IMR-90 (cell line): Measurements from ENCODE around the gene CDKN1A. TPM values are rescaled to one million over a fixed set of nuclear protein-coding genes. Genes with fewer than 3 reads are reported as not detected.

Experiments used
- ATAC-seq: fragments of 200-7000 bp; cut with Tn5 transposase; 2 replicates; pipeline ENCODE4 v1.9.1; 2020; ENCODE audit warnings: low read depth, mild to moderate bottlenecking, moderate library complexity
- BruUV-seq: library from RNA; stranded (reverse); fragments of 400-500 nt; replicated peaks from 2 replicates; lab custom pipeline; 2021; lab: Mats Ljungman, UMichigan
- CTCF ChIA-PET: fragments of 300-600 bp; formaldehyde crosslinking; extraction: SDS; loops from one replicate; lab custom pipeline; 2021; ENCODE audit warnings: antibody characterized with exemption; lab: Yijun Ruan, JAX
- POLR2A ChIA-PET: fragments of 300-600 bp; sonication (Branson Sonifier 250); formaldehyde crosslinking; loops from one replicate; lab custom pipeline; 2022; ENCODE audit warnings: antibody characterized with exemption; ENCODE audit not compliant: unreplicated experiment; lab: Charles Lee
- DNase-seq: peaks from one replicate; pipeline ENCODE4 v3.0.0; 2013
- H2AFZ ChIP-seq: replicated peaks from 2 replicates; pipeline ENCODE3; 2013; ENCODE audit warnings: low read length, mild to moderate bottlenecking; ENCODE audit not compliant: poor library complexity
- H2AK5ac ChIP-seq: 2 replicates; pipeline ENCODE4 v1.6.1; 2013; ENCODE audit warnings: low read depth, low read length, inconsistent platforms
- H2AK9ac ChIP-seq: replicated peaks from 2 replicates; pipeline ENCODE3; 2013; ENCODE audit warnings: mild to moderate bottlenecking, low read depth, low read length, moderate library complexity; ENCODE audit not compliant: poor library complexity
- H2BK120ac ChIP-seq: 2 replicates; pipeline ENCODE4 v1.6.1; 2013; ENCODE audit warnings: low read depth, low read length, inconsistent platforms
- H2BK15ac ChIP-seq: 3 replicates; pipeline ENCODE4 v1.6.1; 2013; ENCODE audit warnings: low read depth, low read length, inconsistent platforms
- H2BK20ac ChIP-seq: 2 replicates; pipeline ENCODE4 v1.6.1; 2013; ENCODE audit warnings: low read depth, mild to moderate bottlenecking, inconsistent platforms, low read length, moderate library complexity
- H2BK5ac ChIP-seq: 2 replicates; pipeline ENCODE4 v1.6.1; 2013; ENCODE audit warnings: mild to moderate bottlenecking, low read depth, low read length, inconsistent platforms; ENCODE audit not compliant: poor library complexity, severe bottlenecking
- H3K14ac ChIP-seq: replicated peaks from 2 replicates; pipeline ENCODE4 v1.6.1; 2013; ENCODE audit warnings: low read depth, low read length, inconsistent platforms
- H3K18ac ChIP-seq: 2 replicates; pipeline ENCODE4 v1.6.1; 2013; ENCODE audit warnings: low read depth, low read length, control low read depth
- H3K23ac ChIP-seq: 2 replicates; pipeline ENCODE4 v1.6.1; 2013; ENCODE audit warnings: low read depth, low read length, inconsistent platforms
- H3K27ac ChIP-seq: 2 replicates; pipeline ENCODE4 v1.5.1; 2013; ENCODE audit warnings: mild to moderate bottlenecking, control low read depth, low read length; ENCODE audit not compliant: insufficient read depth
- H3K27me3 ChIP-seq: 2 replicates; pipeline ENCODE4 v1.6.1; 2013; ENCODE audit warnings: low read length; ENCODE audit not compliant: control insufficient read depth, insufficient read depth
- H3K36me3 ChIP-seq: 2 replicates; pipeline ENCODE4 v1.6.1; 2013; ENCODE audit warnings: low read length, mixed read lengths; ENCODE audit not compliant: control insufficient read depth, insufficient read depth
- H3K4ac ChIP-seq: 2 replicates; pipeline ENCODE4 v1.6.1; 2013; ENCODE audit warnings: low read depth, low read length, inconsistent platforms
- H3K4me1 ChIP-seq: 2 replicates; pipeline ENCODE4 v1.6.1; 2013; ENCODE audit warnings: low read length, mixed read lengths; ENCODE audit not compliant: control insufficient read depth, insufficient read depth
- H3K4me2 ChIP-seq: 2 replicates; pipeline ENCODE4 v1.6.1; 2013; ENCODE audit warnings: low read depth, mild to moderate bottlenecking, control low read depth, low read length, moderate library complexity
- H3K4me3 ChIP-seq: 2 replicates; pipeline ENCODE4 v1.5.1; 2013; ENCODE audit warnings: low read depth, mild to moderate bottlenecking, control low read depth, low read length, moderate library complexity; ENCODE audit not compliant: insufficient read depth
- H3K56ac ChIP-seq: 2 replicates; pipeline ENCODE4 v1.6.1; 2013; ENCODE audit warnings: low read length, inconsistent platforms; ENCODE audit not compliant: insufficient read depth; ENCODE audit errors: extremely low read depth
- H3K79me1 ChIP-seq, 2 experiments: 2 replicates each; pipeline ENCODE4 v1.6.1; 2013; ENCODE audit warnings: low read length in 2 of 2, inconsistent platforms in 1 of 2, low read depth in 1 of 2
- H3K9ac ChIP-seq: 2 replicates; pipeline ENCODE4 v1.6.1; 2013; ENCODE audit warnings: low read depth, low read length, control low read depth
- H3K9me1 ChIP-seq: 2 replicates; pipeline ENCODE4 v1.6.1; 2013; ENCODE audit warnings: low read length, inconsistent platforms; ENCODE audit not compliant: insufficient read depth
- H3K9me3 ChIP-seq: 2 replicates; pipeline ENCODE4 v1.6.1; 2013; ENCODE audit warnings: low read length; ENCODE audit not compliant: control insufficient read depth, insufficient read depth
- H4K20me1 ChIP-seq: 2 replicates; pipeline ENCODE4 v1.6.1; 2013; ENCODE audit warnings: low read length, inconsistent platforms; ENCODE audit not compliant: insufficient read depth
- H4K5ac ChIP-seq: 2 replicates; pipeline ENCODE4 v1.6.1; 2013; ENCODE audit warnings: mild to moderate bottlenecking, low read depth, low read length, control low read depth
- H4K8ac ChIP-seq, 2 experiments: 2 replicates each; pipeline ENCODE4 v1.6.1; 2013; ENCODE audit warnings: low read depth in 2 of 2, low read length in 2 of 2, control low read depth in 1 of 2, inconsistent platforms in 1 of 2
- H4K91ac ChIP-seq: 2 replicates; pipeline ENCODE4 v1.6.1; 2013; ENCODE audit warnings: low read depth, low read length, inconsistent platforms; ENCODE audit not compliant: insufficient read depth
- CEBPB ChIP-seq: IDR thresholded peaks from 2 replicates; pipeline ENCODE4 v1.6.1; 2012; ENCODE audit warnings: low read depth, low read length, improper control_type of control experiment
- POLR2A ChIP-seq: IDR thresholded peaks from 2 replicates; pipeline ENCODE4 v1.6.1; 2012; ENCODE audit warnings: mild to moderate bottlenecking, low read depth, low read length
- RCOR1 ChIP-seq: IDR thresholded peaks from 2 replicates; pipeline ENCODE4 v1.6.1; 2012; ENCODE audit warnings: mild to moderate bottlenecking, low read length, improper control_type of control experiment; ENCODE audit not compliant: insufficient replicate concordance
- SMC3 ChIP-seq: fragments of 150-350 bp; IDR thresholded peaks from 2 replicates; pipeline ENCODE4 v1.6.1; 2016; ENCODE audit warnings: low read depth, mild to moderate bottlenecking, antibody characterized with exemption, low read length, moderate library complexity
- WGBS, 2 experiments: methylation state at CpG; one replicate each; pipeline versions ENCODE4 v1.1.5 to v1.1.7; 2013; ENCODE audit warnings: missing lambda C conversion rate in 2 of 2; ENCODE audit not compliant: insufficient read length in 1 of 2; ENCODE audit errors: extremely low coverage in 2 of 2; 5-methylcytosine and 5-hydroxymethylcytosine counted together
- dilution Hi-C: fragments of 300-500 bp; cut with HindIII; formaldehyde crosslinking; loops from one replicate; pipeline ENCODE4 v1.14.3; 2018; ENCODE audit warnings: low sequenced_read_pairs; ENCODE audit not compliant: unreplicated experiment
- in situ Hi-C: fragments of 300-500 bp; cut with MboI; formaldehyde crosslinking; loops from 3 replicates; pipeline ENCODE4 v1.14.3; 2019; ENCODE audit warnings: low sequenced_read_pairs, inconsistent platforms, mixed read lengths
- intact Hi-C: fragments of 100-400 bp; cut with micrococcal nuclease; formaldehyde crosslinking; loops from 2 replicates; pipeline ENCODE4 v1.10.0; 2022
- polyA plus RNA-seq, 3 experiments: library from polyadenylated mRNA; depleted of rRNA; stranded (reverse); fragments of >200 nt; gene quantifications; 2 replicates each; pipeline ENCODE4 v1.2.3, GENCODE V29; 2012; ENCODE audit warnings: low replicate concordance in 1 of 3
- total RNA-seq: library from RNA; depleted of rRNA; stranded (reverse); fragments of >200 nt; gene quantifications from 2 replicates; pipeline ENCODE4 v1.2.3, GENCODE V29; 2012

The CDKN1A gene
- total and polyA plus RNA-seq, 2 of the 4 experiments (the other 2 are of a cell fraction), result 155 to 576 TPM

DNA sequence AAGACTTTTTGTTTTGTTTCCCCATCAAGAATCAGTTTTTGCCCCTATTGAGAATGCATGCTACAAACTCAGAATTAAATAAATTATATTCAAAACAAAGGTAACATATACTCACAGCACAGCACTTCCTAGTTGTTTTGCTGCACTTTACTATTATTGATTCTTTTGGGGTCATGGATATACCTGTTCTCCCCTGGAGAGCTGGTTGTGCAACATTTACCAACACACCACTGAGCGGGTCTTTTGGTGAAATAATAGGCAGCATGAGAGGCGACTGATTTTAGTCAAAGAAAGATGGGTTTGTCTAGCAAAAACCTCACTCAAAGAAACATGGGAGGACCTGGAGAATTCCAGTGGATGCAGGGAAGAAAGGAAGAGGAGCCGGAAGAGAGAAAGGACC is 39.9 kb upstream of the CDKN1A start:
- Histone ChIP-seq H4K5ac (no peak overlapping the region), H2BK120ac (no peak overlapping the region), H3K36me3 (no peaks in the 10 kb centered on the region), H3K27me3 (no peaks in the 10 kb centered on the region), H2BK20ac (no peak overlapping the region), H3K4me3 (no peak overlapping the region), H3K4me2 (no peak overlapping the region), H3K14ac (no peak overlapping the region), H3K79me1 (peaks cover 0 to 9% of the 10 kb centered on the region in 2 experiments; a peak in 1 of 4 replicates), H3K27ac (no peak overlapping the region), H3K9ac (no peak overlapping the region), H4K91ac (no peak overlapping the region), H3K56ac (no peak overlapping the region), H3K9me1 (peaks cover 9% of the 10 kb centered on the region; the same call in 1 of the 2 replicates), H4K20me1 (no peaks in the 10 kb centered on the region), H2BK15ac (no peak overlapping the region), H2AK5ac (no peak overlapping the region), H2BK5ac (no peak overlapping the region), H2AFZ (no peak overlapping the region), H2AK9ac (no peak overlapping the region), H3K9me3 (no peaks in the 10 kb centered on the region), H4K8ac (no peak overlapping the region), H3K4me1 (peaks cover 9% of the 10 kb centered on the region), H3K4ac (no peak overlapping the region), H3K18ac (no peak overlapping the region), H3K23ac (no peak overlapping the region)
- no TSS peak for BruUV-seq
- ATAC-seq (no peak), DNase-seq (no peak)
- no CpG with 5 or more reads among the region's 3 CpGs for WGBS, 2 experiments
- dilution Hi-C loops, result no loop called here
- intact Hi-C loops, result no loop called here
- ChIA-PET CTCF (no interaction called here), POLR2A (no interaction called here)
- TF ChIP-seq SMC3 (no peak), POLR2A (no peak), CEBPB (peak; percentile 16; the same call in 1 of the 2 replicates), RCOR1 (no peak)
- in situ Hi-C loops, result no loop called here
